ENCODE results near the gene PRPF6.

- TF ChIP-seq, protein P1, sequence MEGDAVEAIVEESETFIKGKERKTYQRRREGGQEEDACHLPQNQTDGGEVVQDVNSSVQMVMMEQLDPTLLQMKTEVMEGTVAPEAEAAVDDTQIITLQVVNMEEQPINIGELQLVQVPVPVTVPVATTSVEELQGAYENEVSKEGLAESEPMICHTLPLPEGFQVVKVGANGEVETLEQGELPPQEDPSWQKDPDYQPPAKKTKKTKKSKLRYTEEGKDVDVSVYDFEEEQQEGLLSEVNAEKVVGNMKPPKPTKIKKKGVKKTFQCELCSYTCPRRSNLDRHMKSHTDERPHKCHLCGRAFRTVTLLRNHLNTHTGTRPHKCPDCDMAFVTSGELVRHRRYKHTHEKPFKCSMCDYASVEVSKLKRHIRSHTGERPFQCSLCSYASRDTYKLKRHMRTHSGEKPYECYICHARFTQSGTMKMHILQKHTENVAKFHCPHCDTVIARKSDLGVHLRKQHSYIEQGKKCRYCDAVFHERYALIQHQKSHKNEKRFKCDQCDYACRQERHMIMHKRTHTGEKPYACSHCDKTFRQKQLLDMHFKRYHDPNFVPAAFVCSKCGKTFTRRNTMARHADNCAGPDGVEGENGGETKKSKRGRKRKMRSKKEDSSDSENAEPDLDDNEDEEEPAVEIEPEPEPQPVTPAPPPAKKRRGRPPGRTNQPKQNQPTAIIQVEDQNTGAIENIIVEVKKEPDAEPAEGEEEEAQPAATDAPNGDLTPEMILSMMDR (IDR thresholded peaks at IDR 0.05) = no peak
- no peak for TF ChIP-seq POLR2AphosphoS5 (IDR thresholded peaks at IDR 0.05)
- no peak for TF ChIP-seq POLR2A (IDR thresholded peaks at IDR 0.05)
- TF ChIP-seq EP300 (IDR thresholded peaks at IDR 0.05) = no peak
Measured at GRCh38 chr20:63937596-63937995, 43.3 kb upstream of the PRPF6 start.

Measured in suprapubic skin (tissue), 4 donors.